HG03103 (cell line): ENCODE measurements around the gene GAS7.
"Not testable (repeated sequence)": the region's sequence is repeated elsewhere in the genome, so short reads cannot be mapped to it uniquely, and the experiment has no call there.

Source experiments
- ATAC-seq: cut with Tn5 transposase; IDR thresholded peaks from one replicate; pipeline ENCODE4 v1.9.1; 2021; ENCODE audit warnings: low read depth; ENCODE audit not compliant: unreplicated experiment

Gene GAS7

GRCh38 chr17:10116267-10116666 lies 82.1 kb downstream of the GAS7 start:
- ATAC-seq: no peak

GRCh38 chr17:10115536-10115932 lies 82.9 kb downstream of the GAS7 start:
- ATAC-seq: no peak

GRCh38 chr17:10114931-10115535 lies 83.4 kb downstream of the GAS7 start:
- ATAC-seq: peak; percentile 44

GRCh38 chr17:10112962-10113361 lies 85.4 kb downstream of the GAS7 start:
- ATAC-seq: no peak

DNA sequence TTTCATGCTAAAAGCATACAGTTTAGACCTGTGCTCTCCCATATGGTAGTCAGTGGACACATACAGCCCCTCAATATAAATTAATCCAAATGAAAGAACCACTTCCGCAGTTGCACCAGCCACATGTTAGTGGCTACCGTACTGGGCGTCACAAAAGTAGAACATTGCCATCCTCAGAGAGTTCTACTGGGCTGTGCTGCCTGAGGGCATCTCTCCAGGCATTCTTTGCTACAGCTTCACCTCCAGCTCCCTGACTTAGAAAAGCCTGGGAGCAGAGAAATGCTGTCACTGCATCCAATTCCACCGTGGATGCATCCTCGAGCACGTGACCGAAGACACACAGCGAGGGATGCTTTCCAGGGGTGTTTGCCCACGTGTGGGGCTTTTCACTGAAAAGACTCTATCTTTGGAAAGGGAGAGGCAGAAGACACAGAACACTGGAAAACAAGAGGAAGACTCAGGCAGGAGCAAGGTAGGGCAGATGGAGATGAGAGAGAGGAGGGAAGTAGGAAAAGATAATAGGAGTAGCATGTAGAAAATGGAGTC lies 86.4 kb downstream of the GAS7 start:
- no peak for ATAC-seq

DNA sequence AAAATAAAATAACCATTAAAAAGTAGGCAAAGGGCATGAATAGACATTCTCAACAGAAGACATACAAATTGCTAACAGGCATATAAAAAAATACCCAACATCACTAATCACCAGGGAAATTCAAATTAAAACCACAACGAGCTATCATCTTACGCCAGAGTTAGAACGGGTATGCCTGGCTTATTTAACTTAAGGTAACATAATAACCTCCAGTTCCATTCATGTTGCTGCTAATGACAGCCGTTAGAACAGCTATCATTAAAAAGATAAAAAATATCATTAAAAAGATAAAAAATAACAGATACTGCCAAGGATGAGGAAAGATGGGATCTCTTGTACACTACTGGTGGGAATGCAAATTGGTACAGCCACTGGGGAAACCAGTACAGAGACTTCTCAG lies 89.3 kb downstream of the GAS7 start:
- ATAC-seq: no peak

DNA sequence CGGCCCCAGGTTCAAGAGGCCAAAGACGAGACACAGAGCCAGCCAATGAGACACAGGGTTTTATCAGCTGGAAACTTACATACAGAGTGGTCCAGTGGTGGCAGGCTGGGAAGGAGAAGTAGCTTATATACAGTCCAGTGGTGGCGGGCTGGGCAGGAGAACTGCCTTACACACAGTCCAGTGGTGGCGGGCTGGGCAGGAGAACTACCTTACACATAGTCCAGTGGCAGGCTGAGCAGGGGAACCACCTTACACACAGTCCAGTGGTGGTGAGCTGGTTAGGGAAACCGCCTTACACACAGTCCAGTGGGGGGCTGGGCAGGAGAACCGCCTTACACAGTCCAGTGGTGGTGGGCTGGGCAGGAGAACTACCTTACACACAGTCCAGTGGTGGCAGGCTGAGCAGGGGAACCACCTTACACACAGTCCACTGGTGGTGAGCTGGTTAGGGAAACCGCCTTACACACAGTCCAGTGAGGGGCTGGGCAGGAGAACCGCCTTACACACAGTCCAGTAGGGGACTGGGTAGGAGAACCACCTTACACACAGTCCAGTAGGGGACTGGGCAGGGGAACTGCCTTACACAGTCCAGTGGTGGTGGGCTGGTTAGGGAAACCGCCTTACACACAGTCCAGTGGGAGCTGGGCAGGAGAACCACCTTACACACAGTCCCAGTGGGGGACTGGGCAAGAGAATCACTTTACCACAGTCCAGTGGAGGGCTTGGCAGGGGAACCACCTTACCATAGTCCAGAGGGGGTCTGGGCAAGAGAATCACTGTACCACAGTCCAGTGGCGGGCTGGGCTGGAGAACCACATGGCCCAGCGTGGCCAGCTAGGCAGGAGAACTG lies 90.9 kb downstream of the GAS7 start:
- ATAC-seq: no peak

DNA sequence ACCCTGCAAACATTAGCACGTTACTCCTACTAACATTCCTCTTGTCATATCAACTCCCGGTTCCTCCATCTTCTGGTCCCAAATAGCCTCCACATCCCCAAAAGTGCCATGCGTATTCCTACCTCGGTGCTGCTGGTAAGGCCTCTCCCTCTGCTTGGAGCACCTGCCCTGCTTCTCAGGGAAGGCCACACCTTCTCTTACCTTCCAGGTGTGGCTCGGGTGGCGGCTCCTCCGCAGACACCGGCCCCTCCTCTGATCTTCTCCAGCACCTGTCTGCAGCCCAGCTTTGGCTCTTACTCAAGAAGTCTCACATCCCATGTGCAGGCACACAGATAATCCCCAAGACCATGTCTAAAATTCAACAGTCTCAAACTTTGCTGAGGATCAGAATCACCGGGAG lies 92.3 kb downstream of the GAS7 start:
- ATAC-seq: no peak

DNA sequence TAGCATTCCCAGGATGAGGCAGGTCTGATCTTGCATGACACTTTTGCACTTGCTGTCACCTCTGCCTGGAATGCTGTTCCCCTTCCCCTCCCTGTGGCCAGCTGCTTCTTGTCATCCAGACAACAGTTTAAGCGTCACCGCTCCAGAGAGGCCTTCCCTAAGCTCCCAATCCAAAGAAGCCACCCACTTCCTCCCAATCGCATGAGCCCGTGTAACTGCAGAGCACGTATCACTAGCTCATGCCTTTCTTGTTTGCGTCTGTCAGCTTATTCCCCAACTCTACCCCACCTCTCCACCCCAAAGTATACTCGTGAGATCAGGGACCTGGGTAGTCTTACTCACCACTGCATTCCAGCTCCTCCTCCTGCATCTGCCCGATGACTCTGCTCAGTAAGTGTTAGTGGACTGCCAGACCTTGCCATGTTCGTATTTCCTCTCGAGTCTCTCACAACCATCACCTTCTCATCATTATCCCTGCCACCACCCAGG lies 92.8 kb downstream of the GAS7 start:
- no peak for ATAC-seq

- no peak for ATAC-seq
Observed at GRCh38 chr17:10103712-10104111, 94.7 kb downstream of the GAS7 start.

GRCh38 chr17:10102817-10103216 lies 95.6 kb downstream of the GAS7 start:
- no peak for ATAC-seq

- no peak for ATAC-seq
Observed at GRCh38 chr17:10099051-10099571, 99.3 kb downstream of the GAS7 start.

DNA sequence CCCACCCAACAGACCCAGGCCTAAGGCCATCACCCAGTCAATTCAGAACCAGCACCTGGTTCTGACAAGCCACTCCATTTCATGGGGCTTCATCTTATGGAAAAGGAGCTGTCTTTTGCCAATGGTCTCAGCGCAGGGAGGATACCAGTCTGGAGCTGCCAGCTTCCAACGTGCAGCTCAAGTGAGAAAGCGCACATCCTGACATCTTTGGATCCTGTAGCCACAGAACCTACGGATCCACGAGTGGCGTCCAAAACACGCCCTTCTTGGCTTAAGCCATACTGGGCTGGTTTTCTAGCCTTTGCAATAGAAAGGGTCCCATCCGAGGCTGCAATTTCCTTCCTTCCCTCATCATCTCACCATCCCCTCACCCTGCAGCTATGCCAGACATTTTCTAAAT lies 101.8 kb downstream of the GAS7 start:
- no peak for ATAC-seq

DNA sequence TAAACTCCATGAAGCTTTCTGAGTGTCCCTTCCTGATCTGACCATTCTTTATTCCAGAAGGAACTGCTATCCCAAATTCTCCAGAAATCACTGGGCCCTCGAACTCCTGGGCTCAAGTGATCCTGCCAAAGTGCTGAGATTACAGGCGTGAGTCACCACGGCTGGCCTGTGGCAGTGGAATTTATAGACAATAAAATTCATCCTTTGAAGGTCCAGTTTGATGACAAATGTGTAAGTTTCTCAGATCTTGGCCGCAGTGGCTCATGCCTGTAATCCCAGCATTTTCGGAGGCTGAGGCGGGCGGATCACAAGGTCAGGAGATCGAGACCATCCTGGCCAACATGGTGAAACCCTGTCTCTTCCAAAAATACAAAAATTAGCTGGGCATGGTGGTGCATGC lies 103.1 kb downstream of the GAS7 start:
- not testable (repeated sequence) for ATAC-seq

DNA sequence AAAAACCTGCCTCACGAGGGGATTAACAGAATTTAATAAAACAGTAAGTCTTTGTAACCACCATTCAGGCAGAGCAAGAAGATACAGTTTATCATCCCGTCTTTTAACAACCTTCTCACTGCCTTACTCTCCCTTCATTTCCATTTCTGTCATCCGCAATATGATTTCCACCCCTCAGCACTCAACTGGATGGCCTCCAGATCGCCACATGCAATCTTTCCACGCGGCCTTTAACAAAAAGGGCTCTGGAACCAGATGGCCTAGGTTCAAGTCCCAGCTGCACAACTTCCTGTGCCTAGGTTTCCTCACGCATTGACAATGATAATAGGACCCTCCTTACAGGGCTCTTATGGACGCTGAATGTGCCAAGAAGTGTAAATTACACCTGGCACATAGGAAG lies 103.6 kb downstream of the GAS7 start:
- no peak for ATAC-seq

DNA sequence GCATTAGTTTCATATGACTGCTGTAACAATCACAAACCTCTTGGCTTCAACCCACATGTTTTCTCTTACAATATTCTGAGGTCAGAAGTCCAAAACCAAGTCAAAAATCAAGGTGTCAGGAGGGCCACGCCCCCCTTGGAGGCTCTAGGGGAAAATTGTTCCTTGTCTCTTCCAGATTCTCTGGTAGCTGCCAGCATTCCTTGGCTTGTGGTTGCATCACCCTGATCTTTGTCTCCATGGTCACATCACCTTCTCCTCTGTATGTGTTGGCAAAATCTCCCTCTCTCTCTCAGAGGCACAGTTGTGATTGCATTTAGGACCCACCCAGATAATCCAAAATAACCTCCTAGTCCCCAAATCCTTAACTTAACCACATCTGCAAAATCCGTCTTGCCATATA lies 105.8 kb downstream of the GAS7 start:
- ATAC-seq: no peak

GRCh38 chr17:10091046-10091445 lies 107.4 kb downstream of the GAS7 start:
- no peak for ATAC-seq

- no peak for ATAC-seq
Observed at GRCh38 chr17:10089196-10089804, 109.1 kb downstream of the GAS7 start.

DNA sequence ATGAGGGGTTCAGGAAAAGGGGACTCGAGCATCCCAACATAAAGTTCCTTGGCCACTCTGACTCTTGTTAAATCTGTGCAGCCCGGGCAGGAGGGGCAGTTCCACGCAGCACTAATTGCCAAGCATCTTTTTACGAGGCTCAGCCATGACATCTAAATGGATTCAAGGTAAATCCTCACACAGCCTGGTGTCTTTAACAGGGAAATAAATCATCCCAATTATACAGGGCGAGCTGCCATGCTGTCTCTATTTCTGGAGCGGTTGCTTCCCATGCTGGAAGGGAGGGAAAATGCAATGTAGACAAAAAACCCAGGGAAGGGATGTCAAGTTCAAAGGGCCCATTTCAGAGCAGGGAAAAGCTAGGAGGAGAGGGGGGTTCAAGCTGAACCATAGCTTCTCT lies 110.0 kb downstream of the GAS7 start:
- ATAC-seq: no peak

DNA sequence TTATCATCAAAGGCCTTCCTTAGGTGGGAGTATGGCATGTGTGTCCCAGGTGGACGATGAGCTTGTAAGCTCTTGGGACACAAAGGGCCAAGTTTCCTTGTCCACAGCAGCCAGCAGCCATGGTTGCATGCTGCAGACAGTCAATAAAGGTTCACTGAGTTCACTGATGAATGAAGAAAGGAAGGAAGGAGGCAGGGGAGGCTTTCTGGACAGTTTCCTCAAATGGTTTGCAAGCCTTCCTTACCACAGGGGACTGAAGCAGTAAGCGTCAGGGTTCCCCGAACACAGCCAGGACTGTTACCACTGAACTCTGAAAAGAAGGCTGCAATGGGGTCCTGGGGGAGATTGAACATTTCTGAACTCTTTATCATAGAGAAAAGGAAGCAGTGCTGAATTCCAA lies 111.1 kb downstream of the GAS7 start:
- ATAC-seq: no peak

- no peak for ATAC-seq
Observed at GRCh38 chr17:10083864-10084263, 114.5 kb downstream of the GAS7 start.
